Left ventricle myocardium inferior (tissue), 1 donor: ENCODE measurements around the gene EIF5A. TPM values are rescaled to one million over a fixed set of nuclear protein-coding genes. Genes with fewer than 3 reads are reported as not detected.
A peak's percentile ranks its signal among the peaks of the same experiment; 100 is the strongest.

Source experiments
- DNase-seq: peaks from one replicate; pipeline ENCODE4 v3.0.0-alpha.2; 2020
- H3K27ac ChIP-seq: fragments of 200-600 bp; replicated peaks from 2 replicates; pipeline ENCODE4 v1.8.0; 2021
- H3K27me3 ChIP-seq: fragments of 200-600 bp; 2 replicates; pipeline ENCODE4 v1.8.0; 2021; ENCODE audit warnings: low read depth
- H3K36me3 ChIP-seq: fragments of 200-600 bp; 2 replicates; pipeline ENCODE4 v1.8.0; 2021
- H3K4me1 ChIP-seq: fragments of 200-600 bp; 2 replicates; pipeline ENCODE4 v1.8.0; 2021
- H3K4me3 ChIP-seq: fragments of 200-600 bp; 2 replicates; pipeline ENCODE4 v1.8.0; 2021; ENCODE audit warnings: mild to moderate bottlenecking, moderate library complexity
- H3K9me3 ChIP-seq: fragments of 200-600 bp; replicated peaks from 2 replicates; pipeline ENCODE4 v1.8.0; 2021
- CTCF ChIP-seq: fragments of 200-600 bp; IDR thresholded peaks from 2 replicates; pipeline ENCODE4 v1.8.0; 2021; ENCODE audit warnings: antibody characterized with exemption, mild to moderate bottlenecking, borderline replicate concordance
- intact Hi-C: fragments of 100-400 bp; cut with micrococcal nuclease; formaldehyde crosslinking; loops from one replicate; pipeline ENCODE4 v1.11.0; 2022
- total RNA-seq: library from RNA; stranded (reverse); fragmentation: NEBNext Ultra II Directional; extraction: Animal tissue kit (Norgen Biotek cat#: 25700); gene quantifications from one replicate; pipeline ENCODE4 v1.2.1, GENCODE V29; 2021
- donor health status: DM: no; HTN: yes; CAD: no; lungs with severe emphysema.

Gene EIF5A
- total RNA-seq, 1 donor from 2014 or later, result 250 TPM

- Histone ChIP-seq H3K27me3 (peaks cover 60% of the 10 kb centered on the region), H3K4me3 (peak overlapping the region; percentile 68), H3K4me1 (peaks cover 33% of the 10 kb centered on the region), H3K9me3 (no peaks in the 10 kb centered on the region), H3K36me3 (peaks cover 29% of the 10 kb centered on the region), H3K27ac (peak overlapping the region; percentile 16)
- intact Hi-C loops, result no loop called here
- no peak for TF ChIP-seq CTCF
- no peak for DNase-seq
These were observed 45.8 kb upstream of the EIF5A start for GRCh38 chr17:7261379-7262191.

GRCh38 chr17:7262192-7262934 lies 45.1 kb upstream of the EIF5A start, which contains the start of gene CLDN7:
Gene CLDN7 (minus strand): TSS chr17:7262478. CDS start chr17:7262043, 435 bp downstream.
- no peaks in the 10 kb centered on the region for H3K9me3 ChIP-seq
- H3K27ac ChIP-seq, result peak within 1 kb of the TSS; percentile 16
- H3K27me3 ChIP-seq, result peaks cover 68% of the 10 kb centered on the region
- peak within 1 kb of the TSS; percentile 68 for H3K4me3 ChIP-seq
- peaks cover 21% of the 10 kb centered on the region for H3K36me3 ChIP-seq
- no peak for DNase-seq
- intact Hi-C loops, result no loop called here
- no peak for TF ChIP-seq CTCF
- H3K4me1 ChIP-seq, result peaks cover 33% of the 10 kb centered on the region

- H3K9me3 ChIP-seq, result no peaks in the 10 kb centered on the region
- intact Hi-C loops, result no loop called here
- H3K4me1 ChIP-seq, result peaks cover 33% of the 10 kb centered on the region
- no peak for DNase-seq
- no peak for TF ChIP-seq CTCF
- peaks cover 13% of the 10 kb centered on the region for H3K36me3 ChIP-seq
- H3K27me3 ChIP-seq, result peaks cover 76% of the 10 kb centered on the region
- peak overlapping the region; percentile 68 for H3K4me3 ChIP-seq
- no peak overlapping the region for H3K27ac ChIP-seq
These were observed 44.3 kb upstream of the EIF5A start for GRCh38 chr17:7262935-7263800.

GRCh38 chr17:7263801-7264078 lies 43.7 kb upstream of the EIF5A start:
- no peaks in the 10 kb centered on the region for H3K9me3 ChIP-seq
- peak overlapping the region; percentile 68 for H3K4me3 ChIP-seq
- H3K4me1 ChIP-seq, result peaks cover 33% of the 10 kb centered on the region
- intact Hi-C loops, result no loop called here
- no peak for DNase-seq
- H3K36me3 ChIP-seq, result peaks cover 7% of the 10 kb centered on the region
- no peak for TF ChIP-seq CTCF
- no peak overlapping the region for H3K27ac ChIP-seq
- peaks cover 81% of the 10 kb centered on the region for H3K27me3 ChIP-seq

GRCh38 chr17:7266784-7267183 lies 40.6 kb upstream of the EIF5A start:
- DNase-seq, result no peak
- no peak overlapping the region for H3K4me3 ChIP-seq
- intact Hi-C loops, result no loop called here
- H3K27me3 ChIP-seq, result peaks cover 94% of the 10 kb centered on the region
- H3K27ac ChIP-seq, result no peak overlapping the region
- no peaks in the 10 kb centered on the region for H3K36me3 ChIP-seq
- no peaks in the 10 kb centered on the region for H3K9me3 ChIP-seq
- H3K4me1 ChIP-seq, result peaks cover 19% of the 10 kb centered on the region
- no peak for TF ChIP-seq CTCF
